Stomach (tissue), 9 donors: ENCODE data around the gene ZNRF4. TPM values are rescaled to one million over a fixed set of nuclear protein-coding genes. Genes with fewer than 3 reads are reported as not detected.
"Not testable (repeated sequence)": the region's sequence is repeated elsewhere in the genome, so short reads cannot be mapped to it uniquely, and the experiment has no call there.

Experiments used
- DNase-seq, 2 donors: peaks; one replicate each; pipeline versions ENCODE4 v3.0.0 to v3.0.0-alpha.2; 2013 to 2019
- H3K27ac ChIP-seq, 5 donors: fragments of 200-600 bp in 4 of 5; sonication (generic) in 4 of 5; one replicate each; pipeline ENCODE4 v1.5.1; 2013 to 2019; ENCODE audit warnings: mild to moderate bottlenecking in 1 of 5, moderate library complexity in 1 of 5
- H3K27me3 ChIP-seq, 3 donors: fragments of 200-600 bp; sonication (generic); one replicate each; pipeline ENCODE4 v1.5.1; 2017 to 2019; ENCODE audit warnings: mixed run types in 1 of 3
- H3K36me3 ChIP-seq, 4 donors: fragments of 200-600 bp; sonication (generic); 1 replicate in 3 of 4; 2 replicates in 1 of 4; pipeline ENCODE4 v1.5.1; 2016 to 2019
- H3K4me1 ChIP-seq, 4 donors: fragments of 200-600 bp; sonication (generic); one replicate each; pipeline ENCODE4 v1.5.1; 2016 to 2019
- H3K4me3 ChIP-seq, 4 donors: fragments of 200-600 bp; sonication (generic) in 3 of 4; one replicate each; pipeline ENCODE4 v1.5.1; 2016 to 2019; ENCODE audit warnings: mild to moderate bottlenecking in 1 of 4
- H3K9me3 ChIP-seq, 4 donors: fragments of 200-600 bp; sonication (generic); one replicate each; pipeline ENCODE4 v1.5.1; 2016 to 2019
- EP300 ChIP-seq: sonication (generic); formaldehyde crosslinking; IDR thresholded peaks from one replicate; pipeline ENCODE4 v1.6.1; 2017; ENCODE audit warnings: antibody characterized with exemption
- POLR2A ChIP-seq, 4 donors: fragments of 450-650 bp; IDR thresholded peaks; one replicate each; pipeline ENCODE4 v1.6.1; 2016; ENCODE audit warnings: antibody characterized with exemption in 4 of 4, control low read depth in 2 of 4, mild to moderate bottlenecking in 1 of 4, moderate library complexity in 1 of 4
- POLR2AphosphoS5 ChIP-seq, 3 donors: sonication (generic); formaldehyde crosslinking; IDR thresholded peaks; one replicate each; pipeline ENCODE4 v1.6.1; 2016; ENCODE audit warnings: antibody characterized with exemption in 3 of 3
- WGBS, 5 donors: extraction: QIAGEN DNeasy Blood & Tissue Kit in 3 of 5; methylation state at CpG; one replicate each; pipeline versions ENCODE4 v1.1.5 to v1.1.7; 2013 to 2018; 5-methylcytosine and 5-hydroxymethylcytosine counted together
- intact Hi-C: fragments of 100-400 bp; cut with DNase I; formaldehyde crosslinking; loops from one replicate; pipeline ENCODE4 v1.15.1; 2023; ENCODE audit warnings: low total_unique reads
- polyA plus RNA-seq, 3 donors: library from polyadenylated mRNA; stranded (reverse); fragments of 200-250 nt; gene quantifications; one replicate each; pipeline ENCODE4 v1.2.3, GENCODE V29; 2013
- total RNA-seq, 5 donors: library from RNA; depleted of rRNA; stranded (reverse); fragments of >200 nt; gene quantifications; one replicate each; pipeline versions ENCODE4 v1.1.0 to v1.2.3, GENCODE V29; 2014 to 2016
- TF ChIP-seq, protein P1 (sequence below), 7 experiments: fragments of 450-650 bp in 4 of 7; fragments of 200-600 bp in 3 of 7; sonication (generic) in 3 of 7; IDR thresholded peaks; one replicate each; pipeline ENCODE4 v1.5.1; 2016 to 2019; ENCODE audit warnings: antibody characterized with exemption in 7 of 7, control low read depth in 2 of 7, mild to moderate bottlenecking in 1 of 7
- donor health status: healthy with polysubstance abuse.
- donor health status: Bipolar disorder and iron deficiency.
- donor health status: healthy.

ZNRF4 gene
- total and polyA plus RNA-seq, 8 donors, result not detected

DNA sequence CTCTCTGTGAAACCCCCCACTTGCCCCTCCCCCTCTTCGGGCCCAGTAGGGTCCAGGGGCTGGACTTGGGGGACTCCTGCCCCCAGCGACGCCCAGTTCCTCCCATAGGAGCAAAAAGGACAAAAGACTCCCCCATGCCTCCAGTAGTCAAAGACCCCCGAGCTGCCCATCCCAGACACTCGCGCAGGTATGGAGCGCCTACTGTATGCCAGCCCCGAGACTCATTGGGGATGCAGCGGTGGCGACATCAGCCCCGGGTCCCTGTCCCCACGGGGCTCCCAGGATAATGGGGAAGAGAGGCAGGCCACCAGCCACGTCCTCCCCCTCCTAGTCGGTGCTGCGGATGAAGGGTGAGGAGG is 18.3 kb upstream of the ZNRF4 start:
- Histone ChIP-seq H3K27me3 (peaks cover 0 to 61% (median 14%) of the 10 kb centered on the region in 3 donors), H3K4me3 (no peak overlapping the region), H3K27ac (no peak overlapping the region), H3K9me3 (peaks cover 0 to 4% (median 0%) of the 10 kb centered on the region in 4 donors), H3K36me3 (no peaks in the 10 kb centered on the region), H3K4me1 (peaks cover 0 to 9% (median 4%) of the 10 kb centered on the region in 4 donors)
- TF ChIP-seq POLR2A (IDR thresholded peaks at IDR 0.05) (no peak), EP300 (no peak), POLR2AphosphoS5 (IDR thresholded peaks at IDR 0.05) (no peak)
- TF ChIP-seq, protein P1, sequence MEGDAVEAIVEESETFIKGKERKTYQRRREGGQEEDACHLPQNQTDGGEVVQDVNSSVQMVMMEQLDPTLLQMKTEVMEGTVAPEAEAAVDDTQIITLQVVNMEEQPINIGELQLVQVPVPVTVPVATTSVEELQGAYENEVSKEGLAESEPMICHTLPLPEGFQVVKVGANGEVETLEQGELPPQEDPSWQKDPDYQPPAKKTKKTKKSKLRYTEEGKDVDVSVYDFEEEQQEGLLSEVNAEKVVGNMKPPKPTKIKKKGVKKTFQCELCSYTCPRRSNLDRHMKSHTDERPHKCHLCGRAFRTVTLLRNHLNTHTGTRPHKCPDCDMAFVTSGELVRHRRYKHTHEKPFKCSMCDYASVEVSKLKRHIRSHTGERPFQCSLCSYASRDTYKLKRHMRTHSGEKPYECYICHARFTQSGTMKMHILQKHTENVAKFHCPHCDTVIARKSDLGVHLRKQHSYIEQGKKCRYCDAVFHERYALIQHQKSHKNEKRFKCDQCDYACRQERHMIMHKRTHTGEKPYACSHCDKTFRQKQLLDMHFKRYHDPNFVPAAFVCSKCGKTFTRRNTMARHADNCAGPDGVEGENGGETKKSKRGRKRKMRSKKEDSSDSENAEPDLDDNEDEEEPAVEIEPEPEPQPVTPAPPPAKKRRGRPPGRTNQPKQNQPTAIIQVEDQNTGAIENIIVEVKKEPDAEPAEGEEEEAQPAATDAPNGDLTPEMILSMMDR (IDR thresholded peaks at IDR 0.05), result no peak
- no peak for DNase-seq
- WGBS, 5 donors, result 6 to 10% (median 8%) methylated on average over 8 to 15 of the region's 15 CpGs
- intact Hi-C loops, result no loop called here

DNA sequence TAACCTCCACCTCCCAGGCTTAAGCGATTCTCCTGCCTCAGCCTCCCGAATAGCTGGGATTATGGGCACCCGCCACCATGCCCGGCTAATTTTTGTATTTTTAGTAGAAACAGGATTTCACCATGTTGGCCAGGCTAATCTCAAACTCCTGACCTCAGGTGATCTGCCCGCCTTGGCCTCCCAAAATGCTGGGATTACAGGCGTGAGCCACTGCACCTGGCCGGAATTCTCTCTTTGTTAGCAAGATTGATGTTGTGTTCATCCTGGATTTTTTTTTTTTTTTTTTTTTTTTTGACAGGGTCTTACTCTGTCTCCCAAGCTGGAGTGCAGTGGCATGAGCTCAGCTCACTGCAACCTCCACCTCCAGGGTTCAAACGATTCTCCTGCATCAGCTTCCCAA is 16.5 kb upstream of the ZNRF4 start:
- DNase-seq, H3K4me1 ChIP-seq, H3K9me3 ChIP-seq, intact Hi-C loops, H3K36me3 ChIP-seq, H3K27ac ChIP-seq, H3K4me3 ChIP-seq: not testable (repeated sequence)
- WGBS, 5 donors, result 82 to 89% (median 84%) methylated on average over 8 of the region's 8 CpGs
- H3K27me3 ChIP-seq, result peaks cover 0 to 66% (median 14%) of the 10 kb centered on the region in 3 donors

DNA sequence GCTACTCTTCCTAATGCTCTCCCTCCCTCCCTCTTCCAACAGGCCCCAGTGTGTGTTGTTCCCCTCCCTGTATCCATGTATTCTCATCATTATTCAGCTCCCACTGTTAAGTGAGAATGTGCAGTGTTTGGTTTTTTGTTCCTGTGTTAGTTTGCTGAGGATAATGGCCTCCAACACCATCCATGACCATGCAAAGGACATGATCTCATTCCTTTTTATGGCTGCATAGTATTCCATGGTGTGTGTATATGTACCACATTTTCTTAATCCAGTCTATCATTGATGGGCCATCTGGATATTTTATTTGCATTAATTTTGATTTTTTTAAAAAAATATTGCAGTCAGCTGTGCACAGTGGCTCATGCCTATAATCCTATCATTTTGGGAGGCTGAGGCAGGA is 15.8 kb upstream of the ZNRF4 start:
- intact Hi-C loops, result no loop called here
- no peak for DNase-seq
- peaks cover 0 to 9% (median 4%) of the 10 kb centered on the region in 4 donors for H3K4me1 ChIP-seq

DNA sequence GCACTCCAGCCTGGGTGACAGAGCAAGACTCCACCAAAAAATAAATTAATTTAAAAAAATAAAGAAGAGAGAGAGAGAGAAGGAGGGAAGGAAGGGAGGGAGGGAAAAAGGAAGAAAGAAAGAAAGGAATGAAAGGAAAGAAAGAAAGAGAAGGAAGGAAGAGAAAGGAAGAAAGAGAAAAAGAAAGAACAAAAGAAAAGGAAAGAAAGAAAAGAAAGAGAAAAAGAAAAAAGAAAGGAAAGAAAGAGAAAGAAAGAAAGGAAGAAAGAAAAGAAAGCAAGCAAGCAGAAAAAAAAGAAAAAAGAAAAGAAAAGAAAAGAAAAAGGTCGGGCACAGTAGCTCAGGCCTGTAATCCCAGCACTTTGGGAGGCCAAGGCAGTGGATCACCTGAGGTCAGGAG is 14.9 kb upstream of the ZNRF4 start:
- 21 to 75% (median 49%) methylated on average over 1 of the region's 1 CpG for WGBS, 5 donors

More for the DNA sequence above, 15.8 kb upstream of the ZNRF4 start:
- Histone ChIP-seq H3K4me3 (no peak overlapping the region), H3K36me3 (no peaks in the 10 kb centered on the region), H3K27ac (no peak overlapping the region), H3K27me3 (peaks cover 0 to 69% (median 16%) of the 10 kb centered on the region in 3 donors), H3K9me3 (no peaks in the 10 kb centered on the region)
- TF ChIP-seq, protein P1 (IDR thresholded peaks at IDR 0.05), result no peak
- TF ChIP-seq EP300 (no peak), POLR2A (IDR thresholded peaks at IDR 0.05) (no peak), POLR2AphosphoS5 (IDR thresholded peaks at IDR 0.05) (no peak)

DNA sequence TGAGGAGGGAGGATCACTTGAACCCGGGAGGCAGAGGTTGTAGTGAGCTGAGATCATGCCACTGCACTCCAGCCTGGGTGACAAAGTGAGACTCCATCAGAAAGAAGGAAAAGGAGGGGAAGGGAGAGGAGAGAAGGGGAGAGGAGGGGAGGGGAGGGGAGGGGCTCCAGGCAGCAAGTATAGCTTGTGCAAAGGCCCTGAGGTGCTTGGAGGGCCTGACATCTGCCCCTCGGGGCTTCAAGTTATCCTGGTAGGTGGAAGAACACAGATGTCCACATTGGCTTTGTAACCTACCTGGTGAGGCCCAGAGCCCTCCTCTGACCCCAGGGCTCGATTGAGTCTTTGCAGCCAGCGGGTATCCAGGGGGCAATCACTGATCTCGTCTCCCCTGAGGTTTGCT is 11.5 kb upstream of the ZNRF4 start:
- 71 to 82% (median 81%) methylated on average over 3 to 5 of the region's 5 CpGs for WGBS, 5 donors
- Histone ChIP-seq H3K9me3 (no peaks in the 10 kb centered on the region), H3K27me3 (peaks cover 0 to 55% (median 27%) of the 10 kb centered on the region in 3 donors), H3K4me1 (peaks cover 0 to 5% (median 2%) of the 10 kb centered on the region in 4 donors), H3K36me3 (no peaks in the 10 kb centered on the region), H3K4me3 (no peak overlapping the region), H3K27ac (no peak overlapping the region)
- no peak for DNase-seq
- TF ChIP-seq POLR2A (IDR thresholded peaks at IDR 0.05) (no peak), POLR2AphosphoS5 (IDR thresholded peaks at IDR 0.05) (no peak), EP300 (no peak)
- TF ChIP-seq, protein P1 (IDR thresholded peaks at IDR 0.05), result no peak
- intact Hi-C loops, result no loop called here

More for the DNA sequence above, 14.9 kb upstream of the ZNRF4 start:
- intact Hi-C loops, result no loop called here
- Histone ChIP-seq H3K27me3 (peaks cover 0 to 64% (median 18%) of the 10 kb centered on the region in 3 donors), H3K36me3 (no peaks in the 10 kb centered on the region), H3K27ac (no peak overlapping the region), H3K4me1 (peaks cover 0 to 9% (median 4%) of the 10 kb centered on the region in 4 donors), H3K4me3 (no peak overlapping the region), H3K9me3 (no peaks in the 10 kb centered on the region)
- no peak for TF ChIP-seq EP300
- no peak for TF ChIP-seq POLR2A (IDR thresholded peaks at IDR 0.05)
- TF ChIP-seq, protein P1 (IDR thresholded peaks at IDR 0.05), result no peak
- no peak for DNase-seq
